Natural killer cell treated with Interleukin-12 subunit alpha and Interleukin-12 subunit beta and Interleukin-15 and Interleukin-18, amount 100 ng/mL, for 72 hours (primary cell): ENCODE data around the gene RPAP2. TPM values are rescaled to one million over a fixed set of nuclear protein-coding genes. Genes with fewer than 3 reads are reported as not detected.
"Not testable (repeated sequence)": the region's sequence is repeated elsewhere in the genome, so short reads cannot be mapped to it uniquely, and the experiment has no call there.

Experiments
- ATAC-seq, 2 donors: fragments of 150-1000 bp; cut with Tn5 transposase in 1 of 2; sonication (Bioruptor Pico), chemical (Tn5 transposase) in 1 of 2; 2 replicates each; pipeline ENCODE4 v1.10.0; 2021
- DNase-seq: peaks from one replicate; pipeline ENCODE4 v3.0.0; 2022; ENCODE audit warnings: low spot score
- H3K27ac Mint-ChIP-seq, 2 donors: 1 replicate in 1 of 2; 2 replicates in 1 of 2; pipeline ENCODE4 v1.8.0; 2022; ENCODE audit warnings: mixed read lengths in 2 of 2, mild to moderate bottlenecking in 1 of 2, moderate library complexity in 1 of 2
- H3K27me3 Mint-ChIP-seq, 2 donors: 1 replicate in 1 of 2; 2 replicates in 1 of 2; pipeline ENCODE4 v1.8.0; 2022; ENCODE audit warnings: mixed read lengths in 2 of 2
- H3K36me3 Mint-ChIP-seq: one replicate; pipeline ENCODE4 v1.8.0; 2022; ENCODE audit warnings: mixed read lengths
- H3K4me1 Mint-ChIP-seq, 2 donors: 1 replicate in 1 of 2; 2 replicates in 1 of 2; pipeline ENCODE4 v1.8.0; 2022; ENCODE audit warnings: low read depth in 2 of 2, mixed read lengths in 2 of 2, mild to moderate bottlenecking in 1 of 2
- H3K4me3 Mint-ChIP-seq: one replicate; pipeline ENCODE4 v1.8.0; 2022; ENCODE audit warnings: mixed read lengths
- H3K9me3 Mint-ChIP-seq: 2 replicates; pipeline ENCODE4 v1.8.0; 2022; ENCODE audit warnings: mixed read lengths
- total RNA-seq, 2 donors: library from RNA; stranded (reverse); gene quantifications; one replicate each; pipeline ENCODE4 v1.2.3, GENCODE V29; 2022

The RPAP2 gene
- total RNA-seq: 10 to 100 TPM; 34.5 to 39.3 TPM

- peaks cover 22% of the 10 kb centered on the region for H3K36me3 Mint-ChIP-seq
- peak; percentile 89 for DNase-seq
- peak within 1 kb of the TSS; percentile 93 for H3K4me3 Mint-ChIP-seq
- peaks cover 26 to 37% of the 10 kb centered on the region in 2 donors for H3K4me1 Mint-ChIP-seq
- H3K27me3 Mint-ChIP-seq: no peaks in the 10 kb centered on the region
- H3K9me3 Mint-ChIP-seq: no peaks in the 10 kb centered on the region
- peak within 1 kb of the TSS; percentile 89 to 98 for H3K27ac Mint-ChIP-seq
- peak; percentile 99 for ATAC-seq
These were observed at the start of gene RPAP2, which contains the start of gene GLMN for GRCh38 chr1:92298573-92299476. Gene RPAP2 (plus strand): TSS chr1:92299059. CDS start chr1:92299074, 15 bp downstream. Gene GLMN (minus strand): TSS chr1:92298987. CDS start chr1:92297999, 988 bp downstream.

- H3K36me3 Mint-ChIP-seq: peaks cover 44% of the 10 kb centered on the region
- H3K4me1 Mint-ChIP-seq, H3K9me3 Mint-ChIP-seq, H3K27me3 Mint-ChIP-seq, DNase-seq, H3K4me3 Mint-ChIP-seq, H3K27ac Mint-ChIP-seq, ATAC-seq: not testable (repeated sequence)
These were observed 44.1 kb upstream of the RPAP2 start for GRCh38 chr1:92254714-92255113.

GRCh38 chr1:92259350-92259749, 39.5 kb upstream of the RPAP2 start:
- H3K27ac Mint-ChIP-seq: no peak overlapping the region

GRCh38 chr1:92262516-92262915, 36.3 kb upstream of the RPAP2 start:
- Mint-ChIP-seq H3K9me3 (no peaks in the 10 kb centered on the region), H3K27ac (no peak overlapping the region), H3K36me3 (peaks cover 13% of the 10 kb centered on the region), H3K4me3 (no peak overlapping the region), H3K27me3 (no peaks in the 10 kb centered on the region), H3K4me1 (peaks cover 0 to 6% of the 10 kb centered on the region in 2 donors)
- ATAC-seq (no peak), DNase-seq (no peak)

More at GRCh38 chr1:92259350-92259749, 39.5 kb upstream of the RPAP2 start:
- Mint-ChIP-seq H3K4me1 (peaks cover 5 to 8% of the 10 kb centered on the region in 2 donors), H3K4me3 (no peak overlapping the region), H3K9me3 (peaks cover 6% of the 10 kb centered on the region), H3K27me3 (no peaks in the 10 kb centered on the region), H3K36me3 (peaks cover 42% of the 10 kb centered on the region)
- ATAC-seq: no peak
- DNase-seq: no peak

- ATAC-seq: no peak
These were observed 25.8 kb upstream of the RPAP2 start for GRCh38 chr1:92273039-92273438.

GRCh38 chr1:92274939-92275338, 23.9 kb upstream of the RPAP2 start:
- ATAC-seq (no peak), DNase-seq (no peak)
- Mint-ChIP-seq H3K4me3 (no peak overlapping the region), H3K9me3 (no peaks in the 10 kb centered on the region), H3K4me1 (peaks cover 8 to 13% of the 10 kb centered on the region in 2 donors), H3K27me3 (no peaks in the 10 kb centered on the region), H3K36me3 (peaks cover 38% of the 10 kb centered on the region), H3K27ac (no peak overlapping the region)

More at GRCh38 chr1:92273039-92273438, 25.8 kb upstream of the RPAP2 start:
- no peak overlapping the region for H3K4me3 Mint-ChIP-seq
- no peak for DNase-seq
- peaks cover 33% of the 10 kb centered on the region for H3K36me3 Mint-ChIP-seq
- H3K27ac Mint-ChIP-seq: no peak overlapping the region
- H3K9me3 Mint-ChIP-seq: no peaks in the 10 kb centered on the region
- peaks cover 5 to 13% of the 10 kb centered on the region in 2 donors for H3K4me1 Mint-ChIP-seq
- no peaks in the 10 kb centered on the region for H3K27me3 Mint-ChIP-seq

- ATAC-seq (no peak), DNase-seq (no peak)
- Mint-ChIP-seq H3K9me3 (no peaks in the 10 kb centered on the region), H3K27me3 (no peaks in the 10 kb centered on the region), H3K4me3 (no peak overlapping the region), H3K27ac (no peak overlapping the region), H3K36me3 (peaks cover 47% of the 10 kb centered on the region), H3K4me1 (peaks cover 8 to 20% of the 10 kb centered on the region in 2 donors)
These were observed 22.8 kb upstream of the RPAP2 start for GRCh38 chr1:92276082-92276481.

GRCh38 chr1:92277105-92277723, 21.6 kb upstream of the RPAP2 start:
- Mint-ChIP-seq H3K4me3 (no peak overlapping the region), H3K4me1 (peaks cover 12 to 29% of the 10 kb centered on the region in 2 donors), H3K36me3 (peaks cover 59% of the 10 kb centered on the region), H3K9me3 (no peaks in the 10 kb centered on the region), H3K27me3 (no peaks in the 10 kb centered on the region), H3K27ac (no peak overlapping the region)
- no peak for ATAC-seq
- DNase-seq: no peak

GRCh38 chr1:92279781-92280180, 19.1 kb upstream of the RPAP2 start:
- not testable (repeated sequence) for H3K4me3 Mint-ChIP-seq, H3K9me3 Mint-ChIP-seq, DNase-seq, H3K27me3 Mint-ChIP-seq, H3K27ac Mint-ChIP-seq, ATAC-seq
- Mint-ChIP-seq H3K36me3 (peaks cover 71% of the 10 kb centered on the region), H3K4me1 (peaks cover 22 to 31% of the 10 kb centered on the region in 2 donors)

- H3K27me3 Mint-ChIP-seq, H3K9me3 Mint-ChIP-seq, DNase-seq, ATAC-seq, H3K4me3 Mint-ChIP-seq, H3K27ac Mint-ChIP-seq: not testable (repeated sequence)
- peaks cover 70% of the 10 kb centered on the region for H3K36me3 Mint-ChIP-seq
- H3K4me1 Mint-ChIP-seq: peaks cover 16 to 21% of the 10 kb centered on the region in 2 donors
These were observed 17.4 kb upstream of the RPAP2 start for GRCh38 chr1:92281411-92281810.

GRCh38 chr1:92291372-92291999, 7.4 kb upstream of the RPAP2 start:
- H3K4me3 Mint-ChIP-seq: no peak overlapping the region
- ATAC-seq (no peak), DNase-seq (no peak)
- H3K9me3 Mint-ChIP-seq: no peaks in the 10 kb centered on the region
- H3K27me3 Mint-ChIP-seq: no peaks in the 10 kb centered on the region
- peaks cover 13% of the 10 kb centered on the region in 2 donors for H3K4me1 Mint-ChIP-seq
- H3K27ac Mint-ChIP-seq: no peak overlapping the region
- peaks cover 21% of the 10 kb centered on the region for H3K36me3 Mint-ChIP-seq

- peak overlapping the region; percentile 93 for H3K4me3 Mint-ChIP-seq
- peaks cover 26% of the 10 kb centered on the region for H3K36me3 Mint-ChIP-seq
- no peaks in the 10 kb centered on the region for H3K9me3 Mint-ChIP-seq
- H3K27me3 Mint-ChIP-seq: no peaks in the 10 kb centered on the region
- ATAC-seq: no peak
- peaks cover 28 to 37% of the 10 kb centered on the region in 2 donors for H3K4me1 Mint-ChIP-seq
- peak overlapping the region; percentile 89 to 98 for H3K27ac Mint-ChIP-seq
- no peak for DNase-seq
These were observed 666 bp upstream of the RPAP2 start for GRCh38 chr1:92298213-92298572.

GRCh38 chr1:92299477-92300150, 755 bp downstream of the RPAP2 start:
- ATAC-seq: no peak
- peaks cover 26 to 37% of the 10 kb centered on the region in 2 donors for H3K4me1 Mint-ChIP-seq
- peaks cover 26% of the 10 kb centered on the region for H3K36me3 Mint-ChIP-seq

More at GRCh38 chr1:92299477-92300150, 755 bp downstream of the RPAP2 start:
- Mint-ChIP-seq H3K4me3 (peak overlapping the region; percentile 93), H3K27ac (peak overlapping the region; percentile 89 to 98), H3K9me3 (no peaks in the 10 kb centered on the region), H3K27me3 (no peaks in the 10 kb centered on the region)
- no peak for DNase-seq
